RWPE2 (cell line): ENCODE measurements around the gene TGFBR2.

Experiments used
- ATAC-seq: fragments of 200-7000 bp; cut with Tn5 transposase; 3 replicates; pipeline ENCODE4 v1.9.1; 2021; ENCODE audit warnings: low read depth
- DNase-seq: peaks from one replicate; pipeline ENCODE4 v3.0.0-alpha.2; 2020; ENCODE audit warnings: low spot score
- H3K27ac ChIP-seq: fragments of 450-650 bp; 2 replicates; pipeline ENCODE4 v1.5.1; 2017; ENCODE audit warnings: mild to moderate bottlenecking; ENCODE audit not compliant: poor library complexity, severe bottlenecking
- H3K27me3 ChIP-seq: fragments of 250-450 bp; sonication (Bioruptor Pico); 2 replicates; pipeline ENCODE4 v1.5.1; 2021; ENCODE audit warnings: mild to moderate bottlenecking, moderate library complexity; ENCODE audit not compliant: insufficient read depth, poor library complexity, severe bottlenecking
- H3K36me3 ChIP-seq: fragments of 250-450 bp; sonication (Bioruptor Pico); 2 replicates; pipeline ENCODE4 v1.5.1; 2020; ENCODE audit warnings: low read depth, mild to moderate bottlenecking, moderate library complexity
- H3K4me1 ChIP-seq: fragments of 250-450 bp; sonication (Bioruptor Pico); 2 replicates; pipeline ENCODE4 v1.5.1; 2021; ENCODE audit warnings: mild to moderate bottlenecking, moderate library complexity; ENCODE audit not compliant: insufficient read depth, poor library complexity, severe bottlenecking
- H3K4me3 ChIP-seq: fragments of 250-450 bp; sonication (Bioruptor Pico); 2 replicates; pipeline ENCODE4 v1.5.1; 2021; ENCODE audit warnings: mild to moderate bottlenecking, moderate library complexity; ENCODE audit not compliant: severe bottlenecking
- H3K9me3 ChIP-seq: fragments of 250-450 bp; sonication (Bioruptor Pico); 2 replicates; pipeline ENCODE4 v1.5.1; 2021; ENCODE audit warnings: mild to moderate bottlenecking, moderate library complexity; ENCODE audit not compliant: severe bottlenecking
- CTCF ChIP-seq: fragments of 450-650 bp; IDR thresholded peaks from one replicate; pipeline ENCODE4 v1.5.1; 2017; ENCODE audit warnings: mild to moderate bottlenecking, moderate library complexity; ENCODE audit not compliant: poor library complexity, severe bottlenecking

The TGFBR2 gene

GRCh38 chr3:30587904-30588303 is 18.5 kb upstream of the TGFBR2 start:
- no peak for ATAC-seq
- no peaks in the 10 kb centered on the region for H3K36me3 ChIP-seq
- DNase-seq: no peak
- no peaks in the 10 kb centered on the region for H3K9me3 ChIP-seq
- no peaks in the 10 kb centered on the region for H3K4me1 ChIP-seq
- H3K4me3 ChIP-seq: no peak overlapping the region
- H3K27ac ChIP-seq: no peak overlapping the region
- no peak for TF ChIP-seq CTCF
- no peaks in the 10 kb centered on the region for H3K27me3 ChIP-seq

- peaks cover 29% of the 10 kb centered on the region for H3K4me1 ChIP-seq
- H3K27me3 ChIP-seq: no peaks in the 10 kb centered on the region
- H3K9me3 ChIP-seq: no peaks in the 10 kb centered on the region
- ATAC-seq (peak; percentile 67), DNase-seq (peak; percentile 78)
- no peak overlapping the region for H3K4me3 ChIP-seq
- peak overlapping the region; percentile 95 for H3K27ac ChIP-seq
- TF ChIP-seq CTCF: no peak
- H3K36me3 ChIP-seq: no peaks in the 10 kb centered on the region
These were observed 10.2 kb upstream of the TGFBR2 start for GRCh38 chr3:30596152-30596551.

GRCh38 chr3:30597131-30597768 is 9.2 kb upstream of the TGFBR2 start:
- H3K27ac ChIP-seq: peak overlapping the region; percentile 95
- no peak overlapping the region for H3K4me3 ChIP-seq
- no peak for TF ChIP-seq CTCF
- peaks cover 29% of the 10 kb centered on the region for H3K4me1 ChIP-seq
- H3K36me3 ChIP-seq: no peaks in the 10 kb centered on the region
- DNase-seq (no peak), ATAC-seq (peak; percentile 92)
- no peaks in the 10 kb centered on the region for H3K27me3 ChIP-seq
- H3K9me3 ChIP-seq: no peaks in the 10 kb centered on the region

GRCh38 chr3:30597769-30598134 is 8.6 kb upstream of the TGFBR2 start:
- no peak for TF ChIP-seq CTCF
- Histone ChIP-seq H3K4me3 (no peak overlapping the region), H3K36me3 (no peaks in the 10 kb centered on the region), H3K27ac (peak overlapping the region; percentile 95), H3K4me1 (peaks cover 29% of the 10 kb centered on the region), H3K27me3 (no peaks in the 10 kb centered on the region), H3K9me3 (no peaks in the 10 kb centered on the region)
- ATAC-seq (no peak), DNase-seq (no peak)
